Transverse colon (tissue), 4 donors: ENCODE measurements around the gene LRRN3. TPM values are rescaled to one million over a fixed set of nuclear protein-coding genes. Genes with fewer than 3 reads are reported as not detected.

Experiments used
- DNase-seq: peaks from one replicate; pipeline ENCODE4 v3.0.0-alpha.2; 2019
- H3K27ac ChIP-seq, 4 donors: fragments of 200-600 bp; sonication (generic); 2 replicates each; pipeline ENCODE4 v1.5.1; 2016 to 2018; ENCODE audit warnings: inconsistent platforms in 4 of 4
- H3K27me3 ChIP-seq: fragments of 200-600 bp; sonication (generic); 2 replicates; pipeline ENCODE4 v1.5.1; 2017; ENCODE audit warnings: inconsistent platforms
- H3K36me3 ChIP-seq, 4 donors: fragments of 200-600 bp; sonication (generic); 2 replicates each; pipeline ENCODE4 v1.5.1; 2017 to 2019; ENCODE audit warnings: inconsistent platforms in 4 of 4
- H3K4me1 ChIP-seq, 4 donors: fragments of 200-600 bp; sonication (generic); 2 replicates each; pipeline ENCODE4 v1.5.1; 2017 to 2020; ENCODE audit warnings: inconsistent platforms in 4 of 4
- H3K4me3 ChIP-seq, 4 donors: fragments of 200-600 bp; sonication (generic); 1 replicate in 1 of 4; 2 replicates in 3 of 4; pipeline versions ENCODE4 v1.5.1 to v1.6.1; 2017 to 2019; ENCODE audit warnings: inconsistent platforms in 4 of 4
- H3K9me3 ChIP-seq, 2 donors: fragments of 200-600 bp; sonication (generic); 2 replicates each; pipeline ENCODE4 v1.5.1; 2017 to 2019; ENCODE audit warnings: inconsistent platforms in 2 of 2
- EP300 ChIP-seq: sonication (generic); formaldehyde crosslinking; IDR thresholded peaks from one replicate; pipeline ENCODE4 v1.6.1; 2017; ENCODE audit warnings: antibody characterized with exemption, low read depth
- POLR2A ChIP-seq: fragments of 450-650 bp; IDR thresholded peaks from one replicate; pipeline ENCODE4 v1.6.1; 2016; ENCODE audit warnings: antibody characterized with exemption, mild to moderate bottlenecking, moderate library complexity
- POLR2AphosphoS5 ChIP-seq, 3 donors: sonication (generic); formaldehyde crosslinking; IDR thresholded peaks; one replicate each; pipeline ENCODE4 v1.6.1; 2016; ENCODE audit warnings: antibody characterized with exemption in 3 of 3
- WGBS, 2 donors: methylation state at CpG; one replicate each; pipeline ENCODE4 v1.1.5; 2018; ENCODE audit warnings: low coverage in 1 of 2; 5-methylcytosine and 5-hydroxymethylcytosine counted together
- in situ Hi-C, 4 donors: fragments of 200-750 bp; cut with MboI; loops; one replicate each; pipeline versions ENCODE4 v1.15.0 to v1.15.1; 2017; ENCODE audit warnings: low sequenced_read_pairs in 3 of 4, low pct_ligation_motif_present in 1 of 4, low pct_unique_long_range_greater_than_20kb in 1 of 4
- intact Hi-C: fragments of 100-400 bp; cut with DNase I; formaldehyde crosslinking; loops from one replicate; pipeline ENCODE4 v1.15.1; 2023; ENCODE audit warnings: low total_unique reads
- total RNA-seq, 4 donors: library from RNA; depleted of rRNA; stranded (reverse); fragments of >200 nt; gene quantifications; one replicate each; pipeline ENCODE4 v1.1.0, GENCODE V29; 2016
- TF ChIP-seq, protein P1 (sequence below), 5 experiments: fragments of 200-600 bp in 3 of 5; fragments of 450-650 bp in 2 of 5; sonication (generic) in 3 of 5; IDR thresholded peaks; 1 replicate in 2 of 5; 2 replicates in 3 of 5; pipeline ENCODE4 v1.5.1; 2016 to 2017; ENCODE audit warnings: antibody characterized with exemption in 5 of 5, inconsistent platforms in 3 of 5, mild to moderate bottlenecking in 2 of 5, moderate library complexity in 1 of 5

LRRN3 gene
- total RNA-seq, 4 donors from 2014 or later: 0.27 to 0.32 TPM; not detected in 2

DNA sequence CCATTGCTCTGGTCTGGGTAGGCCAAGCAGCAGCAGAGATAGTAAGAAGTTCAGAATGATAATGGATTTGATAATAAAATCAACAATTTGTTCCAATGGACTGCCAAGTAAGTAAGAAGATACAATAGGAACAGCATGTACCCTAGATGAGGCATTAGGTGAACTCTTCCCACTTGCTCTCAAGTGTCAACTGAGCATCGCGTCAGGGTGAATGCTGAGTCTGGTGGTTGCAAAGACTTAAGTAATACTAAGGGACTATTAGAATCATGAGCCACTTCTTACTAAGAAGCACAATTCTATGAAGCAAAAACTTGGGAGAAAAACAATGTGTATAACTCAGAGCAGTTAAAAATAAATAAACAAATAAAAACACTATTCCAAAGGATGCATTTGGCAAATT, 54.5 kb downstream of the LRRN3 start:
- H3K9me3 ChIP-seq: no peaks in the 10 kb centered on the region
- 94 to 100% methylated on average over 2 of the region's 2 CpGs for WGBS, 2 donors
- no peak for TF ChIP-seq EP300
- no peak for TF ChIP-seq POLR2A
- TF ChIP-seq POLR2AphosphoS5 (IDR thresholded peaks at IDR 0.05): no peak
- TF ChIP-seq, protein P1, sequence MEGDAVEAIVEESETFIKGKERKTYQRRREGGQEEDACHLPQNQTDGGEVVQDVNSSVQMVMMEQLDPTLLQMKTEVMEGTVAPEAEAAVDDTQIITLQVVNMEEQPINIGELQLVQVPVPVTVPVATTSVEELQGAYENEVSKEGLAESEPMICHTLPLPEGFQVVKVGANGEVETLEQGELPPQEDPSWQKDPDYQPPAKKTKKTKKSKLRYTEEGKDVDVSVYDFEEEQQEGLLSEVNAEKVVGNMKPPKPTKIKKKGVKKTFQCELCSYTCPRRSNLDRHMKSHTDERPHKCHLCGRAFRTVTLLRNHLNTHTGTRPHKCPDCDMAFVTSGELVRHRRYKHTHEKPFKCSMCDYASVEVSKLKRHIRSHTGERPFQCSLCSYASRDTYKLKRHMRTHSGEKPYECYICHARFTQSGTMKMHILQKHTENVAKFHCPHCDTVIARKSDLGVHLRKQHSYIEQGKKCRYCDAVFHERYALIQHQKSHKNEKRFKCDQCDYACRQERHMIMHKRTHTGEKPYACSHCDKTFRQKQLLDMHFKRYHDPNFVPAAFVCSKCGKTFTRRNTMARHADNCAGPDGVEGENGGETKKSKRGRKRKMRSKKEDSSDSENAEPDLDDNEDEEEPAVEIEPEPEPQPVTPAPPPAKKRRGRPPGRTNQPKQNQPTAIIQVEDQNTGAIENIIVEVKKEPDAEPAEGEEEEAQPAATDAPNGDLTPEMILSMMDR (IDR thresholded peaks at IDR 0.05): no peak
- H3K4me3 ChIP-seq: no peak overlapping the region
- intact Hi-C loops: loop anchor here (5.0 kb wide), 1 partner anchor 388 kb away; no protein-coding TSS in a partner anchor
- H3K27ac ChIP-seq: no peak overlapping the region
- H3K27me3 ChIP-seq: no peaks in the 10 kb centered on the region
- H3K36me3 ChIP-seq: no peaks in the 10 kb centered on the region
- DNase-seq: no peak
- in situ Hi-C loops: no loop called here
- H3K4me1 ChIP-seq: no peaks in the 10 kb centered on the region

DNA sequence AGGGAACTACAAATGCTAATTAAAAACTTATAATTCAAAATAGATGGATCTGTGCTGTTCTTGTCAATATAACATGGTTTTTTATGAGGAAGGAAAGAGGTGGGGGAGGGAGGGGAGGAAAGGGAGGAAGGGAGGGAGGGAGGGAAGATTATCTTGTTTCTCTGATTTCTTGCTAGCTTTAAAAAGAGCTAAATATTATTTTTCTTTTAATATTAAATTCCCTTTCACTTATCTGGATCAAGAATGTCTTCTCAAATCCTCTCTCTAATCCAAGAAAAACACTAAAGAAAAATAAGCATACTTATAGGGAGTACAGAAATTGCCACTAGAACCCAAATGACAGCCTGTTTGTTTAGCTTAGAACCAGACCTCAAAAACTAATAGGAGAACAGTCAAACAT, 55.2 kb downstream of the LRRN3 start:
- Histone ChIP-seq H3K27ac (no peak overlapping the region), H3K27me3 (no peaks in the 10 kb centered on the region), H3K4me1 (no peaks in the 10 kb centered on the region), H3K4me3 (no peak overlapping the region), H3K9me3 (no peaks in the 10 kb centered on the region), H3K36me3 (no peaks in the 10 kb centered on the region)
- TF ChIP-seq POLR2AphosphoS5 (IDR thresholded peaks at IDR 0.05) (no peak), EP300 (no peak), POLR2A (no peak)
- TF ChIP-seq, protein P1 (IDR thresholded peaks at IDR 0.05): no peak
- in situ Hi-C loops: no loop called here
- intact Hi-C loops: loop anchor here (5.0 kb wide), 1 partner anchor 389 kb away; no protein-coding TSS in a partner anchor
- no peak for DNase-seq

DNA sequence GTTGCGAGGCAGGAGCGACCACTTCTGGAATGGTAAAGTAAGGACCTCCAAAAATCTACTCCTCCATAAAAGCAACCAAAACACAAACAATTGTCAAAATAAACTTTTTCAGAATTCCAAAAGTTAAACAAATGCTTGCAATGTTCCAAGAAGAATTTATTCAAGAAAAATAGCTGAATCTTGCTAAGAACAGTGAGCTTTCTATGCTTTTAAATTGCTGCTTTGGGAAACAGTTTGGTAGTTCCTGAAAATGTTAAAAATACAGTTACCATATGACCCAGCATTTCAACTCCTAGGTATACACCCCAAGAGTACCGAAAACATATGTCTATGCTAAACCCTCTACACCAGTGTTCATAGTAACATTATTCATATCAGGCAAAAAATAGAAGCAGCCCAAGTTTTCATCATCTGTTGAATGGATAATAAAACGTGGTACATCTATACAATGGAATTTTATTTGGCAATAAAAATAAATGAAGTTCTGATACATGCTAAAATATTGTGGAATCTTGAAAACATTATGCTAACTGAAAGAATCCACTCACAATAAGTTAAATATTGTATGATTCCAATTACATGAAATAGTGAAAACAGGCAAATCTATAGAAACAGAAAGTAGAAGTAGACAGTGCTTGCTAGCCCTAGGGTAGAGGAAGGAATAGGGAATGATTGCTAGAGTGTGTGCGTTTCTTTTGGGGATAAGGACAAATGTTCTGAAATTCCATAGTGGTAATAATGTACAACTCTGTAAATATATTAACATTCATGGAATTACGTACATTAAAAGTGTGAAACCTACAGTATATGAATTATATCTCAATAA, 57.0 kb downstream of the LRRN3 start:
- Histone ChIP-seq H3K36me3 (no peaks in the 10 kb centered on the region), H3K4me3 (no peak overlapping the region), H3K27ac (no peak overlapping the region), H3K27me3 (no peaks in the 10 kb centered on the region), H3K4me1 (no peaks in the 10 kb centered on the region), H3K9me3 (no peaks in the 10 kb centered on the region)
- intact Hi-C loops (loop anchor here (5.0 kb wide), 1 partner anchor 391 kb away; no protein-coding TSS in a partner anchor), in situ Hi-C loops (no loop called here)
- 80 to 88% methylated on average over 6 of the region's 6 CpGs for WGBS, 2 donors
- no peak for DNase-seq
- TF ChIP-seq POLR2A (no peak), EP300 (no peak), POLR2AphosphoS5 (IDR thresholded peaks at IDR 0.05) (no peak)
- TF ChIP-seq, protein P1 (IDR thresholded peaks at IDR 0.05): no peak

DNA sequence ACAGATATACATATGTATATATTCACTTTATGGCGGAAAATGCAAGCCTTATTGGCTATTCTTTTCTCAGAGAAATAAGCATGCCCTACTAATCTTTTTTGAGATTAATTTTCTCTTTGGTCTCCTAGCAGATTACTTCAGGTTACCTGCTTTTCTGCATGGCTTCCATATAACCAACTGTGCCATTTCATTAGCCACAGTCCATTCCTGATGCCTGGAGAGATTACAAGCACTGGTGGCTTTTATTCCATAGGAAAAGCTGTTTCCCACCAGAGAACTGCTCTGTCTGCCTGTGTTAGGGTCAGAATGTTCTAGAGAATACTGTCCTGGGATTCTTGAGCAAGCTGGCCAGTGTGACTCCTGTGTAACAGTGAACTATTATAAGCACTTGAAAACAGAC, 59.8 kb downstream of the LRRN3 start:
- Histone ChIP-seq H3K4me1 (no peaks in the 10 kb centered on the region), H3K36me3 (no peaks in the 10 kb centered on the region), H3K27ac (no peak overlapping the region), H3K4me3 (no peak overlapping the region), H3K9me3 (no peaks in the 10 kb centered on the region), H3K27me3 (no peaks in the 10 kb centered on the region)
- no peak for TF ChIP-seq POLR2A
- no peak for TF ChIP-seq POLR2AphosphoS5 (IDR thresholded peaks at IDR 0.05)
- TF ChIP-seq EP300: no peak
- TF ChIP-seq, protein P1 (IDR thresholded peaks at IDR 0.05): no peak
- intact Hi-C loops (no loop called here), in situ Hi-C loops (no loop called here)
- WGBS, 2 donors: 95 to 100% methylated on average over 1 of the region's 1 CpG
- no peak for DNase-seq
